Femur (tissue), 1 donor: Measurements from ENCODE around the gene SLC35G6.
"Not testable (repeated sequence)": the region's sequence is repeated elsewhere in the genome, so short reads cannot be mapped to it uniquely, and the experiment has no call there.

Source experiments
- DNase-seq: peaks from one replicate; pipeline ENCODE4 v3.0.0-alpha.2; 2017

The SLC35G6 gene

GRCh38 chr17:7479213-7480088, 1.8 kb upstream of the SLC35G6 start, which contains the start of gene ZBTB4:
TSS of gene ZBTB4 (minus strand) at chr17:7479631. CDS start at chr17:7466801, 12,830 bp downstream.
- DNase-seq = peak; percentile 73

GRCh38 chr17:7480089-7480384, 1.2 kb upstream of the SLC35G6 start:
- DNase-seq = no peak

- not testable (repeated sequence) for DNase-seq
Observed at GRCh38 chr17:7481842-7482741, 846 bp downstream of the SLC35G6 start.

- DNase-seq = not testable (repeated sequence)
Observed at GRCh38 chr17:7482742-7483088, 1.5 kb downstream of the SLC35G6 start.

GRCh38 chr17:7483255-7484066, 2.2 kb downstream of the SLC35G6 start:
- DNase-seq = peak; percentile 96

GRCh38 chr17:7484067-7484918, 3.0 kb downstream of the SLC35G6 start, which contains the start of gene POLR2A:
TSS of gene POLR2A (plus strand) at chr17:7484366.
- peak; percentile 99 for DNase-seq

GRCh38 chr17:7484919-7485377, 3.7 kb downstream of the SLC35G6 start:
- DNase-seq = no peak

- no peak for DNase-seq
Observed at GRCh38 chr17:7486181-7486580, 4.9 kb downstream of the SLC35G6 start.

- DNase-seq = no peak
Observed at GRCh38 chr17:7490144-7490543, 8.9 kb downstream of the SLC35G6 start.

- DNase-seq = no peak
Observed at GRCh38 chr17:7491583-7491982, 10.3 kb downstream of the SLC35G6 start.

GRCh38 chr17:7493941-7494340, 12.7 kb downstream of the SLC35G6 start:
- DNase-seq = no peak

GRCh38 chr17:7495906-7496434, 14.7 kb downstream of the SLC35G6 start:
- no peak for DNase-seq

GRCh38 chr17:7496470-7497183, 15.4 kb downstream of the SLC35G6 start:
- DNase-seq = no peak

- no peak for DNase-seq
Observed at GRCh38 chr17:7497228-7497627, 16.0 kb downstream of the SLC35G6 start.

GRCh38 chr17:7497636-7498035, 16.4 kb downstream of the SLC35G6 start:
- no peak for DNase-seq

- DNase-seq = no peak
Observed at GRCh38 chr17:7499161-7499560, 17.9 kb downstream of the SLC35G6 start.

GRCh38 chr17:7501729-7502128, 20.5 kb downstream of the SLC35G6 start:
- no peak for DNase-seq

GRCh38 chr17:7502171-7502847, 21.1 kb downstream of the SLC35G6 start:
- DNase-seq = no peak

GRCh38 chr17:7502987-7503386, 21.7 kb downstream of the SLC35G6 start:
- no peak for DNase-seq

GRCh38 chr17:7503521-7503920, 22.3 kb downstream of the SLC35G6 start:
- DNase-seq = no peak
